ENCODE measurements around the gene LY6G5C. TPM values are rescaled to one million over a fixed set of nuclear protein-coding genes. Genes with fewer than 3 reads are reported as not detected.
A peak's percentile ranks its signal among the peaks of the same experiment; 100 is the strongest.

The LY6G5C gene
- polyA plus RNA-seq, 3 donors = 4.8 to 7.3 (median 5.8) TPM

DNA sequence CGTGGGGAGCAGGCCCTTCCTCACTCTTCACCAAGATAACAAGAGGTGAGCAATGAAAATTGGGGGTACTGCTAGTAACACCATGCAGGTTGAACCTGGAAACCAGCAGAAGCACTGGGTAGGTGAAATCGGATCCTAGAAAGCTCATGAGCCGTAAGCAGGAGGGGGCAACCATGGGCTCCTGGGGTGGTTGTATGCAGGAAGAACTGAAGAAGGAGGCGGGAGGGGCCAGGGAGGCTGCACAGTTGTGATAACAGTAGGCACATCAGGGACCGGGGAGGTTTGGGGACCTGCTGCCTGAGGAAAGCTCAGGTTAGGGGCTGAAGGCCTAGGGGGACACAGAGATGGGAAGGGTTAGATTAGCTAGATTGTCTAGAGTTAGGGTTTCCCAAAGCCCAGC is 5.6 kb upstream of the LY6G5C start:
- Histone ChIP-seq H2AFZ (ENCODE audit: insufficient read depth, low read depth, low read length, poor library complexity, severe bottlenecking) (no peak overlapping the region), H3K4me2 (replicated peaks; ENCODE audit: extremely low read depth, low read length, poor library complexity, severe bottlenecking) (no peak overlapping the region), H3K27ac (ENCODE audit: low read depth in 1 of 2, low read length in 2 of 2) (no peak overlapping the region), H3K9ac (ENCODE audit: insufficient read depth, low read length, poor library complexity, severe bottlenecking) (no peak overlapping the region), H3K36me3 (replicated peaks in 1 of 2; ENCODE audit: control insufficient read depth in 1 of 2, insufficient read depth in 2 of 2, low read length in 2 of 2) (peaks cover 58 to 74% of the 10 kb centered on the region in 2 donors), H4K20me1 (ENCODE audit: insufficient read depth, low read length) (peaks cover 13% of the 10 kb centered on the region), H3K4me1 (ENCODE audit: control insufficient read depth in 1 of 2, insufficient read depth in 2 of 2, low read length in 2 of 2) (peaks cover 22 to 23% of the 10 kb centered on the region in 2 donors), H3K4me3 (replicated peaks in 1 of 3; ENCODE audit: low read depth in 2 of 3, low read length in 3 of 3) (no peak overlapping the region), H3K9me3 (replicated peaks in 1 of 2; ENCODE audit: control insufficient read depth in 1 of 2, insufficient read depth in 1 of 2, low read length in 2 of 2) (no peaks in the 10 kb centered on the region), H3K27me3 (ENCODE audit: control insufficient read depth in 2 of 2, insufficient read depth in 2 of 2, low read length in 2 of 2) (peaks cover 0 to 4% of the 10 kb centered on the region in 2 donors), H3K79me2 (ENCODE audit: insufficient read depth, low read length) (no peaks in the 10 kb centered on the region)
- Mint-ChIP-seq H3K4me3 (no peak overlapping the region), H3K27ac (peak overlapping the region in 3 of 7 donors; percentile 11 to 54 (median 12)), H3K9me3 (peaks cover 0 to 2% (median 0%) of the 10 kb centered on the region in 7 donors), H3K27me3 (ENCODE audit: low read depth in 3 of 3) (peaks cover 5 to 13% (median 8%) of the 10 kb centered on the region in 3 donors), H3K36me3 (peaks cover 71 to 73% of the 10 kb centered on the region in 2 donors), H3K4me1 (peaks cover 29% of the 10 kb centered on the region)
- 94% methylated on average over 3 of the region's 5 CpGs for WGBS (ENCODE audit: insufficient coverage)
- DNase-seq = no peak
- intact Hi-C loops (cut with micrococcal nuclease) = no loop called here
- TF ChIP-seq CTCF (IDR thresholded peaks at IDR 0.05) = no peak

GRCh38 chr6:31683591-31683990 is 2.7 kb upstream of the LY6G5C start:
- Histone ChIP-seq H3K4me2 (replicated peaks; ENCODE audit: extremely low read depth, low read length, poor library complexity, severe bottlenecking) (peak overlapping the region; percentile 53), H4K20me1 (ENCODE audit: insufficient read depth, low read length) (no peaks in the 10 kb centered on the region), H2AFZ (ENCODE audit: insufficient read depth, low read depth, low read length, poor library complexity, severe bottlenecking) (no peak overlapping the region), H3K9me3 (replicated peaks in 1 of 2; ENCODE audit: control insufficient read depth in 1 of 2, insufficient read depth in 1 of 2, low read length in 2 of 2) (no peaks in the 10 kb centered on the region), H3K4me3 (replicated peaks in 1 of 3; ENCODE audit: low read depth in 2 of 3, low read length in 3 of 3) (peak overlapping the region in 1 of 3 experiments; percentile 50), H3K4me1 (ENCODE audit: control insufficient read depth in 1 of 2, insufficient read depth in 2 of 2, low read length in 2 of 2) (peaks cover 26 to 28% of the 10 kb centered on the region in 2 donors), H3K9ac (ENCODE audit: insufficient read depth, low read length, poor library complexity, severe bottlenecking) (no peak overlapping the region), H3K36me3 (replicated peaks in 1 of 2; ENCODE audit: control insufficient read depth in 1 of 2, insufficient read depth in 2 of 2, low read length in 2 of 2) (peaks cover 29 to 46% of the 10 kb centered on the region in 2 donors), H3K27me3 (ENCODE audit: control insufficient read depth in 2 of 2, insufficient read depth in 2 of 2, low read length in 2 of 2) (peaks cover 0 to 4% of the 10 kb centered on the region in 2 donors), H3K27ac (ENCODE audit: low read depth in 1 of 2, low read length in 2 of 2) (no peak overlapping the region), H3K79me2 (ENCODE audit: insufficient read depth, low read length) (no peaks in the 10 kb centered on the region)
- H3K4me1 Mint-ChIP-seq = peaks cover 29% of the 10 kb centered on the region
- H3K4me3 Mint-ChIP-seq = peak overlapping the region in 1 of 2 donors; percentile 70
- H3K27me3 Mint-ChIP-seq (ENCODE audit: low read depth in 3 of 3) = peaks cover 10 to 15% (median 10%) of the 10 kb centered on the region in 3 donors
- no peak for DNase-seq
- 93% methylated on average over 7 of the region's 13 CpGs for WGBS (ENCODE audit: insufficient coverage)
- H3K36me3 Mint-ChIP-seq = peaks cover 42 to 45% of the 10 kb centered on the region in 2 donors
- intact Hi-C loops (cut with micrococcal nuclease) = loop anchor here (5.0 kb wide), 2 partner anchors 149 to 184 kb away; no protein-coding TSS in a partner anchor
- peak overlapping the region in 3 of 7 donors; percentile 37 to 70 (median 68) for H3K27ac Mint-ChIP-seq
- peaks cover 0 to 4% (median 0%) of the 10 kb centered on the region in 7 donors for H3K9me3 Mint-ChIP-seq
- no peak for TF ChIP-seq CTCF (IDR thresholded peaks at IDR 0.05)

All from CD14-positive monocyte (primary cell).